ENCODE results near the gene C19orf38. TPM values are rescaled to one million over a fixed set of nuclear protein-coding genes. Genes with fewer than 3 reads are reported as not detected.

C19orf38 gene, protein sequence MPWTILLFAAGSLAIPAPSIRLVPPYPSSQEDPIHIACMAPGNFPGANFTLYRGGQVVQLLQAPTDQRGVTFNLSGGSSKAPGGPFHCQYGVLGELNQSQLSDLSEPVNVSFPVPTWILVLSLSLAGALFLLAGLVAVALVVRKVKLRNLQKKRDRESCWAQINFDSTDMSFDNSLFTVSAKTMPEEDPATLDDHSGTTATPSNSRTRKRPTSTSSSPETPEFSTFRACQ
- total RNA-seq (2012; rRNA removed) (0.18 and 0.28 TPM in 2 replicates), polyA plus RNA-seq (2012; rRNA removed) (0.16 and 0.19 TPM in 2 replicates), Bru-seq, nascent RNA (percentile 24 among the genes with signal in this experiment), BruChase-seq, experiment 1, labeled RNA remaining after a 6-hour chase (percentile 39 among the genes with signal in this experiment), BruChase-seq, experiment 2, labeled RNA remaining after a 2-hour chase (percentile 32 among the genes with signal in this experiment)
- 0.51 and 0.58 TPM in 2 replicates for polyA plus RNA-seq (2012; cell fraction: cytosol; rRNA removed)
- polyA plus RNA-seq (2012; cell fraction: nucleus; rRNA removed; ENCODE audit: low replicate concordance): 0.61 and 0.69 TPM in 2 replicates
- long read RNA-seq: 0 reads

DNA sequence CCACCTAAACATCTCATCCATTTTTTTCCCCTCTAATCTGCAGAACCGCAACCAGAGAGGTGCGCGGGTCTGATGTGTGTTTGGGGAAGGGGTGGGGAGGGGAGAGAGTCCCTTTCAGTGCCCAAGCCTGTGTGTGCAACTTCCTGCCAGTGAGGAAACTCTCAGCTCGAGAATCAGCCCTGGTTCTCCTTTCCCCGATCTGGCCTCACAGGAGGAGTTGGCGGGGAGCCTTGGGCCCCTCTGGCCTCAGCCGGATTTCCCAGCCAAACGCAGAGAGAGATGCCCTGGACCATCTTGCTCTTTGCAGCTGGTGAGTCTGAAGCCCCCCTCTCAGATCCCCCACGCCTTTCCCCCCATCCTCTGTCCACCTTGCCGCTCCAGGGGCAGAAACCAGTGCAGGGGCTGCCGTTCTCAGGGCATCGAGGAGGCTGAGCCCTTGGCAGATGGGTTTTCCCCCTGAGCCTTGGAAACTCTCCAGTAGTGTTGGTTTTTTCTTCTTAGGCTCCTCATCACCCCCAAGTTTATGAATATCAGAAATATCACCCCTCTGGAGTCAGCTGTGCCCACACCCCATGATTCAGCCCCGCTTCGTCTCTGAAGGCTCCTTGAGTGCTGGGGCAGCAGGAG is at the start of gene C19orf38:
C19orf38 (plus strand) TSS at position 186 of the 627 bp plus-strand sequence; CDS start at position 280, 94 bp downstream.
- BruUV-seq (replicated peaks): no TSS peak
- Histone ChIP-seq H2BK20ac (ENCODE audit: low read depth, low read length) (no peak within 1 kb of the TSS), H3K4ac (ENCODE audit: low read depth, low read length) (no peak within 1 kb of the TSS), H3K9me1 (ENCODE audit: insufficient read depth, low read length) (no peaks in the 10 kb centered on the region), H2BK120ac (ENCODE audit: low read depth, low read length) (no peak within 1 kb of the TSS), H3K36me3 (ENCODE audit: control insufficient read depth, insufficient read depth, low read length) (no peaks in the 10 kb centered on the region), H2AK5ac (ENCODE audit: low read depth, low read length) (peak within 1 kb of the TSS; percentile 39; the same call in 1 of the 2 replicates), H3K27ac (ENCODE audit: insufficient read depth, low read length) (no peak within 1 kb of the TSS), H3K27me3 (ENCODE audit: control insufficient read depth, insufficient read depth, low read length) (peaks cover 5% of the 10 kb centered on the region; the same call in 1 of the 2 replicates), H4K5ac (ENCODE audit: low read depth, low read length) (no peak within 1 kb of the TSS; the same call in 1 of the 2 replicates), H3K4me2 (ENCODE audit: low read depth, low read length) (peak within 1 kb of the TSS; percentile 18; the same call in 1 of the 2 replicates), H3K14ac (replicated peaks; ENCODE audit: low read depth, low read length) (no peak within 1 kb of the TSS), H3K4me3 (ENCODE audit: insufficient read depth, low read depth, low read length) (no peak within 1 kb of the TSS), H3K9me3 (ENCODE audit: control insufficient read depth, insufficient read depth, low read length) (peaks cover 3% of the 10 kb centered on the region), H2BK15ac (ENCODE audit: low read depth, low read length) (no peak within 1 kb of the TSS), H3K18ac (ENCODE audit: low read depth, low read length) (no peak within 1 kb of the TSS; the same call in 1 of the 2 replicates), H4K8ac (ENCODE audit: low read depth in 2 of 2, low read length in 2 of 2) (no peak within 1 kb of the TSS), H4K20me1 (ENCODE audit: insufficient read depth, low read length) (no peaks in the 10 kb centered on the region), H2BK5ac (ENCODE audit: low read depth, low read length, poor library complexity, severe bottlenecking) (no peak within 1 kb of the TSS), H2AK9ac (replicated peaks; ENCODE audit: low read depth, low read length, poor library complexity) (no peak within 1 kb of the TSS), H3K9ac (ENCODE audit: low read depth, low read length) (no peak within 1 kb of the TSS; the same call in 1 of the 2 replicates), H3K56ac (ENCODE audit: extremely low read depth, insufficient read depth, low read length) (no peak within 1 kb of the TSS), H2AFZ (replicated peaks; ENCODE audit: low read length, poor library complexity) (peak within 1 kb of the TSS; percentile 40), H3K4me1 (ENCODE audit: control insufficient read depth, insufficient read depth, low read length) (peaks cover 3% of the 10 kb centered on the region; the same call in 1 of the 2 replicates), H3K23ac (ENCODE audit: low read depth, low read length) (no peak within 1 kb of the TSS), H3K79me1 (ENCODE audit: low read depth in 1 of 2, low read length in 2 of 2) (no peaks in the 10 kb centered on the region), H4K91ac (ENCODE audit: insufficient read depth, low read depth, low read length) (no peak within 1 kb of the TSS)
- WGBS, 2 experiments (ENCODE audit: extremely low coverage in 2 of 2, insufficient read length in 1 of 2): 5% methylated on average over 5 of the region's 14 CpGs; no CpG with 5 or more reads in 1 of the 2 experiments
- POLR2A ChIA-PET (ENCODE audit: unreplicated experiment): no interaction called here
- in situ Hi-C loops (cut with MboI; ENCODE audit: low sequenced_read_pairs) (no loop called here), dilution Hi-C loops (cut with HindIII; ENCODE audit: low sequenced_read_pairs, unreplicated experiment) (no loop called here), intact Hi-C loops (cut with micrococcal nuclease) (no loop called here)
- DNase-seq: no peak
- no peak for TF ChIP-seq MAFK (IDR thresholded peaks at IDR 0.05; ENCODE audit: low read depth, low read length)
- TF ChIP-seq, protein P1, sequence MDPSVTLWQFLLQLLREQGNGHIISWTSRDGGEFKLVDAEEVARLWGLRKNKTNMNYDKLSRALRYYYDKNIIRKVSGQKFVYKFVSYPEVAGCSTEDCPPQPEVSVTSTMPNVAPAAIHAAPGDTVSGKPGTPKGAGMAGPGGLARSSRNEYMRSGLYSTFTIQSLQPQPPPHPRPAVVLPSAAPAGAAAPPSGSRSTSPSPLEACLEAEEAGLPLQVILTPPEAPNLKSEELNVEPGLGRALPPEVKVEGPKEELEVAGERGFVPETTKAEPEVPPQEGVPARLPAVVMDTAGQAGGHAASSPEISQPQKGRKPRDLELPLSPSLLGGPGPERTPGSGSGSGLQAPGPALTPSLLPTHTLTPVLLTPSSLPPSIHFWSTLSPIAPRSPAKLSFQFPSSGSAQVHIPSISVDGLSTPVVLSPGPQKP (IDR thresholded peaks at IDR 0.05; ENCODE audit: borderline replicate concordance, low read depth, low read length): no peak
- TF ChIP-seq FOS (IDR thresholded peaks at IDR 0.05; ENCODE audit: low read depth, low read length): no peak
- CTCF ChIA-PET: no interaction called here
- ATAC-seq (ENCODE audit: low read depth): no peak

Measured in IMR-90 (cell line).